GM21786 (cell line): ENCODE data around the gene APOD.

Source experiments
- ATAC-seq: cut with Tn5 transposase; IDR thresholded peaks from one replicate; pipeline ENCODE4 v1.9.1; 2021; ENCODE audit not compliant: unreplicated experiment

APOD gene

DNA sequence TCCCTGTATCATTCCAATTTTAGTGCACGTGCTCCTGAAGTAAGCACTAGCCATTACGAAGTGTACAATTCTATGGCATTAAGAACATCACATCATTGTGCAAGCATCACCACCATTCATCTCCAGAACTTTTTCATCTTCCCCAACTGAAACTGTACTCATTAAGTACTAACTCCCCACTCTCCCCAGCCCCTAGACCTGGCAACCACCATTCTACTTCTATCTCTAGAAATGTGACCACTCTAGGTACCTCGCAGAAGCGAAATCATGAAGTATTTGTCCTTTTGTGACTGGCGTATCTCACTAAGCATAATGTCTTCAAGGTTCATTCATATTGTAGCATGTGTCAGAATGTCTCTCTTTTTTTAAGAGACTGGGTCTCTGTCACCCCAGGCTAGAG, 52.1 kb downstream of the APOD start:
- no peak for ATAC-seq

DNA sequence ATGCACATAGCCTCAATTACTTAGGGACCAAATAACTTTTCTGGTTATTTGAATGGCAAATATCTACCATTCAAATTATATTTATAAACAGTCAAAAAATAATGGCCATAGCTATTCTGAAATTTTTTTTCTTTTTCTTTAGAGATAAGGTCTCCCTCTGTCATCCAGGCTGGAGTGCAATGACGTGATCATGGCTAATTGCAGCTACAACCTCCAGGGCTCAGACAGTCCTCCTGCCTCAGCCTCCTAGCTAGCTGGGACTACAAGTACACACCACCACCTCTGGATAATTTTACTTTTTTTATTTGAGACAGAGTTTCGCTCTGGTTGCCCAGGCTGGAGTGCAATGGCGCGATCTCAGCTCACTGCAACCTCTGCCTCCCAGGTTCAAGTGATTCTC, 57.2 kb downstream of the APOD start:
- ATAC-seq = no peak

DNA sequence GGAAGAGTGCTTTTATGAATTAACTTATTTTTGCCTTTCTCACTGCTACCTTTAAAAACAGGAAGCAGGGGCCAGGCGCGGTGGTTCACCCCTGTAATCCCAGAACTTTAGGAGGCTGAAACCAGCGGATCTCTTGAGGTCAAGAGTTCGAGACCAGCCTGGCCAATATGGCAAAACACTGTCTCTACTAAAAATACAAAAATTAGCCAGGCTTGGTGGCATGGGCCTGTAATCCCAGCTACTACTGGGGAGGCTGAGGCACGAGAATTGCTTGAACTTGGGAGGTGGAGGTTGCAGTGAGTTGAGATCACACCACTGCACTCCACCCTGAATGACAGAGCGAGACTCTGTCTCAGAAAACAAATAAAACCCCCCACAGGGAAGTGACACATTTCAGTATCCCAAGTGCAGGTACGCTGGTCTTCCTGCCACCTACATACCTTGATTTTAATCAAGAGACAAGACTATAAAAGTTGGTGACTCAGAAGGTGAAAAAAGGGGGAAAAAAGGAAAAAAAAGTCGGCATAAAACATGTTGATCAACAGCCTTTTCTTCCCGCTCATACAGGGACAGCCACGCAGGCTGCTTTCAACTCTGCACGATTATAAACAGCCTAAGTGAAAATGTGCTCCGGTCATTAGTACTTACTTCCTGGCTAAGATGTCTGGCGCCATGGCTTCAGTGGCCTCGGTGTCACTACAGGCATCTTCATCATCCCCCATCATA, 59.4 kb downstream of the APOD start:
- no peak for ATAC-seq

DNA sequence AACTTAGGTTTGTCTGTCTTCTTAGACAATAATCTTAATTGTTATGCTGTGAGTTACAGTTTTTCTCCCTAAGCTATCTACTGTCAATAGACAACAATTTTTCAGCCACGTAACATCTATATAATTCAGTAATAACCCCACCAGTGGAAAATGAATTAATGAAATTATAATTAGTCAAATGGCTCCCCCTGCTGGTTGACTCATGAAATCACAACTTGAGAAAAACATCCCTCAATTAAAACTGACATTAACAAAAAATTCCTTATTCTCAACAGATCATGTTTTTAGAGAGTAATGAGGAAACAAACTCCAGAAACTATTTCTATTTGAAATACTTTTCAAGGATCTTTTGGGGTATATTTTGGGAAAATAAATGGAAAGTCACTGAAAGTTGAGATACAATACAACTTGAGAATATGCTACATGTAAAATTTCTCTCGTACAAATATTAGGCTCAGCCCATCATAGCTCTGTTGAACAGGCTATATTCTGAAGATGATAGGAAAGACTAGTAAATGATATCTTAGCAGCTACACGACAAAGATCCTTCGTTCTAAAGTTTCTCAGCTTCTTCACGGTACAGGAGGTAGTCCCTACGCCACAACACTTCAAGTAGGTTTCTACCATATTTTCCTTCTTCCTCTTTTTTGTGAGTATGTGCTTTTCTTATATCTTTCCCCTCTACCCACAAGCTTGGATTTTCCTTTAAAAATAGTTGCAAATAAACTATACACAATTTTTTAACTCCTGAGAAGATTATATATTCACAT, 61.3 kb downstream of the APOD start:
- no peak for ATAC-seq
